HepG2 (cell line): ENCODE results near the gene GPR155. TPM values are rescaled to one million over a fixed set of nuclear protein-coding genes. Genes with fewer than 3 reads are reported as not detected.
A peak's percentile ranks its signal among the peaks of the same experiment; 100 is the strongest.

ENCODE experiments used
- ARID2 ChIP-seq: sonication (generic); formaldehyde crosslinking; IDR thresholded peaks from 2 replicates; pipeline ENCODE4 v1.8.1; 2022; ENCODE audit warnings: mild to moderate bottlenecking, missing genetic modification reagents, borderline replicate concordance
- ARID5B ChIP-seq: IDR thresholded peaks from 2 replicates; pipeline ENCODE4 v1.4.0; 2020; ENCODE audit warnings: mild to moderate bottlenecking, missing genetic modification reagents
- CREBL2 ChIP-seq: sonication (generic); formaldehyde crosslinking; IDR thresholded peaks from 2 replicates; pipeline ENCODE4 v1.8.1; 2023; ENCODE audit warnings: missing genetic modification reagents, mild to moderate bottlenecking, borderline replicate concordance
- EED ChIP-seq: sonication (generic); formaldehyde crosslinking; IDR thresholded peaks from 2 replicates; pipeline ENCODE4 v1.5.0; 2020; ENCODE audit warnings: mild to moderate bottlenecking, missing genetic modification reagents
- ISX ChIP-seq: sonication (generic); formaldehyde crosslinking; conservative IDR thresholded peaks from 2 replicates; pipeline ENCODE4 v1.5.0; 2020; ENCODE audit warnings: missing genetic modification reagents
- MIXL1 ChIP-seq: IDR thresholded peaks from 2 replicates; pipeline ENCODE4 v1.6.1; 2016
- ONECUT2 ChIP-seq: sonication (generic); formaldehyde crosslinking; IDR thresholded peaks from 2 replicates; pipeline ENCODE4 v1.4.0; 2020; ENCODE audit warnings: missing genetic modification reagents
- PAXIP1 ChIP-seq: sonication (generic); formaldehyde crosslinking; conservative IDR thresholded peaks from 2 replicates; pipeline ENCODE4 v1.4.0; 2020; ENCODE audit warnings: mild to moderate bottlenecking, missing genetic modification reagents, moderate library complexity
- POLR2A ChIP-seq, 2 experiments: IDR thresholded peaks; 2 replicates each; pipeline ENCODE4 v1.6.1; 2011; ENCODE audit warnings: low read depth in 2 of 2, low read length in 2 of 2, mild to moderate bottlenecking in 1 of 2, moderate library complexity in 1 of 2; ENCODE audit not compliant: insufficient read depth in 1 of 2
- POLR2AphosphoS2 ChIP-seq: IDR thresholded peaks from 2 replicates; pipeline ENCODE4 v1.6.1; 2011; ENCODE audit warnings: low read depth, low read length, improper control_type of control experiment
- SIN3A ChIP-seq: IDR thresholded peaks from 2 replicates; pipeline ENCODE4 v1.6.1; 2011; ENCODE audit warnings: low read depth, mild to moderate bottlenecking, control low read depth, low read length, borderline replicate concordance
- TEF ChIP-seq: sonication (generic); formaldehyde crosslinking; IDR thresholded peaks from 2 replicates; pipeline ENCODE4 v1.5.0; 2020; ENCODE audit warnings: missing genetic modification reagents
- TRAFD1 ChIP-seq: sonication (generic); formaldehyde crosslinking; IDR thresholded peaks from 2 replicates; pipeline ENCODE4 v1.5.1; 2020; ENCODE audit warnings: missing genetic modification reagents, mild to moderate bottlenecking, borderline replicate concordance
- ZBTB37 ChIP-seq: sonication (generic); formaldehyde crosslinking; IDR thresholded peaks from 2 replicates; pipeline ENCODE4 v1.4.0; 2020; ENCODE audit warnings: mild to moderate bottlenecking, missing genetic modification reagents
- ZNF543 ChIP-seq: sonication (generic); formaldehyde crosslinking; IDR thresholded peaks from 2 replicates; pipeline ENCODE4 v1.4.0; 2020; ENCODE audit warnings: mild to moderate bottlenecking, missing genetic modification reagents
- ZNF691 ChIP-seq: sonication (generic); formaldehyde crosslinking; IDR thresholded peaks from 2 replicates; pipeline ENCODE4 v1.4.0; 2020; ENCODE audit warnings: missing genetic modification reagents, low read depth, mild to moderate bottlenecking, borderline replicate concordance
- ZNF703 ChIP-seq: sonication (generic); formaldehyde crosslinking; IDR thresholded peaks from 2 replicates; pipeline ENCODE4 v1.5.1; 2020; ENCODE audit warnings: missing genetic modification reagents, mild to moderate bottlenecking, moderate library complexity, borderline replicate concordance
- polyA plus RNA-seq, 8 experiments: library from polyadenylated mRNA; depleted of rRNA in 3 of 8; stranded (reverse) in 7 of 8; unstranded in 1 of 8; fragments of >200 nt; fragmentation: Illumina TruSeq in 4 of 8; extraction: Trizol in 4 of 8; gene quantifications; 2 replicates each; pipeline versions ENCODE4 v1.2.1 to v1.2.3, GENCODE V29; 2011 to 2016; ENCODE audit warnings: low read depth in 4 of 8, missing spikeins in 1 of 8, mixed read lengths in 1 of 8; ENCODE audit not compliant: insufficient read depth in 1 of 8
- total RNA-seq, 5 experiments: library from RNA; depleted of rRNA; stranded (reverse); fragments of >200 nt; fragmentation: Illumina TruSeq; extraction: Trizol; gene quantifications; 2 replicates each; pipeline ENCODE4 v1.2.3, GENCODE V29; 2016; ENCODE audit warnings: low read depth in 1 of 5

The GPR155 gene
- total and polyA plus RNA-seq, 2 of the 13 experiments (the other 11 are each of a cell fraction or from before 2014, with no cell fraction given): 0.15 to 0.49 TPM

- TF ChIP-seq TRAFD1: no peak
- no peak for TF ChIP-seq PAXIP1
- no peak for TF ChIP-seq ZNF543 (CRISPR knock-in tag)
- TF ChIP-seq TEF (CRISPR knock-in tag): no peak
- TF ChIP-seq ONECUT2 (CRISPR knock-in tag): no peak
- TF ChIP-seq POLR2AphosphoS2: no peak
- TF ChIP-seq MIXL1 (CRISPR knock-in tag): no peak
- no peak for TF ChIP-seq ARID5B (CRISPR knock-in tag)
- peak; percentile 65; the same call in 1 of the 2 replicates for TF ChIP-seq EED
- no peak for TF ChIP-seq ZNF703 (CRISPR knock-in tag)
- no peak for TF ChIP-seq CREBL2 (CRISPR knock-in tag)
- TF ChIP-seq ZBTB37 (CRISPR knock-in tag): no peak
- TF ChIP-seq ZNF691: no peak
- TF ChIP-seq ARID2 (CRISPR knock-in tag): peak; percentile 74; the same call in 1 of the 2 replicates
- TF ChIP-seq SIN3A: 0 out of 2 replicates have a peak, but pooled peaks have one; percentile 3
- no peak for TF ChIP-seq ISX (CRISPR knock-in tag)
- no peak for TF ChIP-seq POLR2A (IDR thresholded peaks at IDR 0.05; ENCODE audit: insufficient read depth in 1 of 2, low read depth in 2 of 2, low read length in 2 of 2)
Observed at GRCh38 chr2:174486563-174487107, at the start of gene GPR155 (continued).
